GM12892 (cell line): ENCODE measurements around the gene ATG101.

Experiments
- POLR2A ChIP-seq: IDR thresholded peaks from 2 replicates; pipeline ENCODE4 v1.6.1; 2011; ENCODE audit warnings: low read depth, low read length, control low read depth
- POLR2AphosphoS5 ChIP-seq: IDR thresholded peaks from 2 replicates; pipeline ENCODE4 v1.6.1; 2011; ENCODE audit warnings: low read depth, low read length, control low read depth
- TAF1 ChIP-seq: IDR thresholded peaks from 2 replicates; pipeline ENCODE4 v1.6.1; 2011; ENCODE audit warnings: low read depth, mild to moderate bottlenecking, control low read depth, low read length, borderline replicate concordance

DNA sequence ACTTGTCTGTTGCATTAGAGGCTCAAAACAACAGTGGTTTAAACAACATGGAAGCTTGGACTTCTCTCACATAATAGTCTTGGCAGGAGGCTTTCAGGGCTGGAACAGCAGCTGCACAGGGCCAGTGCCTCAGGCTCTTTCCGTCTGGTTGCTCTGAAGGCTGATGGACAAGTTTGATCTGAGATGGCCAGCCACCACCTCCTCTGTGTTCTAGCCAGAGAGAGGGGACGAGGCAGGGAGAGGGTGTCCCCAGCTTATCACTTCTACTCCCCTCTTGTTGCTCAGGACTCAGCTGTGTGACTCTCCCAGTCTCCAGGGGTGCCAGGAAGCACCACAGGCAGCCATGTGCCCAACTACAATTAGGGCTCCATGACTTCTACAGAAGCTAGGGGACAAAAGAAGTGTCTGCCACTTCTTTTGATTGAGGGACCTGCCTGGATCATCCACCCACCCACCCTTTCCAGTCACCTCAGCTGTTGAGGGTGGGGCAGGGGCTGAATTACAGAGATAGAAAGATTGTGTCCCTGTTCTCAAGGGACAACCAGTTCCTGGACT lies 56.3 kb downstream of the ATG101 start:
- TF ChIP-seq POLR2A, result no peak
- no peak for TF ChIP-seq TAF1
- TF ChIP-seq POLR2AphosphoS5, result no peak
